GM12891 (cell line): ENCODE measurements around the gene CCBE1.

ENCODE experiments used
- DNase-seq: peaks from one replicate; pipeline ENCODE4 v3.0.0; 2011; ENCODE audit warnings: low spot score; ENCODE audit not compliant: insufficient read length
- FAIRE-seq: peaks from 2 replicates; lab custom pipeline; 2011; peaks lifted over from hg19 to GRCh38; lab: Jason Lieb, UNC
- PAX5 ChIP-seq: IDR thresholded peaks from 2 replicates; pipeline ENCODE4 v1.6.1; 2011; ENCODE audit warnings: low read length, moderate library complexity, mild to moderate bottlenecking; ENCODE audit not compliant: insufficient read depth, severe bottlenecking
- POLR2A ChIP-seq: IDR thresholded peaks from 2 replicates; pipeline ENCODE4 v1.6.1; 2011; ENCODE audit warnings: low read depth, low read length, control low read depth
- POLR2AphosphoS5 ChIP-seq: IDR thresholded peaks from 2 replicates; pipeline ENCODE4 v1.6.1; 2011; ENCODE audit warnings: low read depth, low read length, control low read depth
- POU2F2 ChIP-seq: IDR thresholded peaks from 2 replicates; pipeline ENCODE4 v1.6.1; 2011; ENCODE audit warnings: low read depth, mild to moderate bottlenecking, control low read depth, low read length, moderate library complexity
- SPI1 ChIP-seq: IDR thresholded peaks from 2 replicates; pipeline ENCODE4 v1.6.1; 2011; ENCODE audit warnings: low read depth, low read length, control low read depth
- TAF1 ChIP-seq: IDR thresholded peaks from 2 replicates; pipeline ENCODE4 v1.6.1; 2011; ENCODE audit warnings: low read depth, low read length, control low read depth

Gene CCBE1

GRCh38 chr18:59646228-59646962, 50.8 kb downstream of the CCBE1 start:
- no peak for FAIRE-seq

GRCh38 chr18:59643740-59644139, 53.5 kb downstream of the CCBE1 start:
- DNase-seq (no peak), FAIRE-seq (no peak)
- TF ChIP-seq PAX5 (no peak), POLR2A (no peak), POU2F2 (no peak), POLR2AphosphoS5 (no peak), TAF1 (no peak), SPI1 (no peak)

More at GRCh38 chr18:59646228-59646962, 50.8 kb downstream of the CCBE1 start:
- DNase-seq: no peak
- TF ChIP-seq POU2F2 (no peak), TAF1 (no peak), PAX5 (no peak), POLR2A (no peak), POLR2AphosphoS5 (no peak), SPI1 (no peak)

- FAIRE-seq (no peak), DNase-seq (no peak)
- TF ChIP-seq SPI1: no peak
- TF ChIP-seq PAX5: no peak
- no peak for TF ChIP-seq POLR2AphosphoS5
- no peak for TF ChIP-seq TAF1
- no peak for TF ChIP-seq POLR2A
- TF ChIP-seq POU2F2: no peak
Observed at GRCh38 chr18:59640721-59641120, 56.5 kb downstream of the CCBE1 start.

GRCh38 chr18:59639821-59640220, 57.4 kb downstream of the CCBE1 start:
- no peak for DNase-seq
- no peak for FAIRE-seq
- TF ChIP-seq POLR2AphosphoS5 (no peak), SPI1 (no peak), PAX5 (no peak), POU2F2 (no peak), TAF1 (no peak), POLR2A (no peak)

- TF ChIP-seq POLR2AphosphoS5 (no peak), POLR2A (no peak), TAF1 (no peak), POU2F2 (no peak), SPI1 (no peak), PAX5 (no peak)
- no peak for DNase-seq
- FAIRE-seq: no peak
Observed at GRCh38 chr18:59639136-59639535, 58.1 kb downstream of the CCBE1 start.

GRCh38 chr18:59633961-59634485, 63.2 kb downstream of the CCBE1 start:
- FAIRE-seq (no peak), DNase-seq (no peak)
- TF ChIP-seq SPI1 (no peak), POU2F2 (no peak), POLR2AphosphoS5 (no peak), PAX5 (no peak), TAF1 (no peak), POLR2A (no peak)

- FAIRE-seq: no peak
- TF ChIP-seq POLR2AphosphoS5 (no peak), SPI1 (no peak), POLR2A (no peak)
Observed at GRCh38 chr18:59633317-59633716, 63.9 kb downstream of the CCBE1 start.

GRCh38 chr18:59631583-59632181, 65.5 kb downstream of the CCBE1 start:
- no peak for DNase-seq
- TF ChIP-seq TAF1 (no peak), POU2F2 (no peak), PAX5 (no peak), SPI1 (no peak), POLR2AphosphoS5 (no peak), POLR2A (no peak)
- no peak for FAIRE-seq

More at GRCh38 chr18:59633317-59633716, 63.9 kb downstream of the CCBE1 start:
- no peak for DNase-seq

- TF ChIP-seq PAX5: no peak
- TF ChIP-seq SPI1: no peak
- no peak for TF ChIP-seq POLR2A
- no peak for TF ChIP-seq POU2F2
- no peak for TF ChIP-seq POLR2AphosphoS5
- no peak for TF ChIP-seq TAF1
- FAIRE-seq: no peak
Observed at GRCh38 chr18:59629894-59630293, 67.3 kb downstream of the CCBE1 start.

GRCh38 chr18:59628995-59629394, 68.2 kb downstream of the CCBE1 start:
- TF ChIP-seq TAF1 (no peak), POLR2A (no peak), SPI1 (no peak), POLR2AphosphoS5 (no peak), POU2F2 (no peak), PAX5 (no peak)
- no peak for DNase-seq
- FAIRE-seq: no peak

More at GRCh38 chr18:59629894-59630293, 67.3 kb downstream of the CCBE1 start:
- DNase-seq: no peak
